GM18499 (cell line): Measurements from ENCODE around the gene GDF2.

ENCODE experiments used
- ATAC-seq: cut with Tn5 transposase; IDR thresholded peaks from one replicate; pipeline ENCODE4 v1.9.1; 2021; ENCODE audit warnings: moderate number of reproducible peaks; ENCODE audit not compliant: insufficient read depth, unreplicated experiment

The GDF2 gene

GRCh38 chr10:47366181-47366631 lies 44.0 kb downstream of the GDF2 start:
- no peak for ATAC-seq

- no peak for ATAC-seq
Measured at GRCh38 chr10:47366731-47367460, 44.6 kb downstream of the GDF2 start.

GRCh38 chr10:47367646-47368045 lies 45.4 kb downstream of the GDF2 start:
- no peak for ATAC-seq

- ATAC-seq = no peak
Measured at GRCh38 chr10:47368431-47369180, 46.4 kb downstream of the GDF2 start.

GRCh38 chr10:47369251-47369894 lies 47.1 kb downstream of the GDF2 start:
- no peak for ATAC-seq

- ATAC-seq = no peak
Measured at GRCh38 chr10:47370015-47370767, 47.9 kb downstream of the GDF2 start.

- no peak for ATAC-seq
Measured at GRCh38 chr10:47370878-47371277, 48.6 kb downstream of the GDF2 start.

GRCh38 chr10:47371629-47372485 lies 49.6 kb downstream of the GDF2 start:
- ATAC-seq = no peak

- no peak for ATAC-seq
Measured at GRCh38 chr10:47372726-47373125, 50.5 kb downstream of the GDF2 start.

GRCh38 chr10:47374611-47375536 lies 52.6 kb downstream of the GDF2 start:
- no peak for ATAC-seq

- no peak for ATAC-seq
Measured at GRCh38 chr10:47376522-47377220, 54.4 kb downstream of the GDF2 start.
